ENCODE data around the gene SLC16A3.

Gene SLC16A3

DNA sequence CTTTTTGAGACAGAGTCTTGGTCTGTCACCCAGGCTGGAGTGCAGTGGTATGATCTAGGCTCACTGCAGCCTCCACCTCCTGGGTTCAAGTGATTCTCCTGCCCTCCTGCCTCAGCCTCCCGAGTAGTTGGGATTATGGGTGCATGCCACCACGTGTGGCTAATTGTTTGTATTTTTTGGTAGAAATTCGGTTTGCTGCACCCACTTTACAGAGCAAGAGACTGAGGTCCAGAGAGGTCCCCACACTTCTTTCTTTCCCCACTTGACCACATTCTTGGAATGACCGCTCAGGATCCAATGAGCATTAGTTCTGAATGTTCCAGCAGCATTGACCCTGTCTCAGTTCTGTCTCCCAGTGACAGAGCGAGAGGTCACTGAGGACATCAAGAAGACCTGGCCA, 5.3 kb upstream of the SLC16A3 start:
- no peak for DNase-seq (ENCODE audit: low read depth)

DNA sequence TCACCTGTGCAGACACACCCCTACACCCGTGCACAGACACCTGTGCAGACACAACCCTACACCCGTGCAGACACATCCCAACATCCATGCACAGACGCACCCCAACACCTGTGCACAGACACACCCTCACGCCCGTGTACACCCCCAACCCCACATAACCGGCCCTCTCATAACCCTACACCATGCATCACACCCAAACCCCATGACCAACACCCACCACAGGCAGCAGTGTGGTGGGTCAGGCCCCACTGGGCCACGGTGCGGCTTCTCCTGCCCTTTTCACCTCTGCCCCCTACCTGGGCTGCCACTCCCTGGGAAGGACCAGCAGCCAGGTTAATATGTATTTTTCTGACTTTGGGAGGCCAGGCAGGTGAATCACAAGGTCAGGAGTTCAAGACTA, 4.2 kb upstream of the SLC16A3 start:
- no peak for DNase-seq (ENCODE audit: low read depth)

DNA sequence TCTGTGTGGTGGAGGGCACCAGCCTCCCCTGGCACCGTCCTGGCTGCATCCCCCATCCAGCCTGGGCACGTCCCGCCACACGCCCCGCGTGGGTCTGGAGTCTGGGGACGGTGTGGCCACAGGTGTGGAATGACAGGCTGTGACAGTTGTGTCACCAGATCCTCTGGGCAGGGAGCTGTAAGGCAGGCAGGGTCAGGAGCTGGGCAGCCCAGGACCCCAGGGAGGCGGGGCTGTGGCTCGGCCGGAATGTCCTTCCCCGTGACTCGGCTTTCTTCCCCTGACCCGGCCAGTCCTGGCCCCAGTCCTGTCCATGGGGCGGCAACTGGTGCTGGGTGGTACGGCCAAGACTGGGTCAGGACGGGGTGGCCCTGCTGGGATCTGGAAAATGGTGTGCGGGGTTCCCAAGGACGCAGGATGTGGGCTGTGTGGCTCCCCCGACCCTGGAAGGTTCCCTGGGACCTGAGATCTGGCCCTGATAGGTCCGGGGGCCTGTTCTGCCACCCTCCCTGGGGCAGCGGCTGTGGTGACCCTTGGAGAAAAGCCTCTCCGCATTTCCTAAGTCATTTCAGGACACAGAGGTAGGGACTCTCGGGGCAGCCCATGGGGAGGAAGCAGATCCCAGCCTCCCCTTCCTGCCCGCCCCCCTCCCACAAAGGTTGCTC, 3.3 kb upstream of the SLC16A3 start:
- no peak for DNase-seq (ENCODE audit: low read depth)

DNA sequence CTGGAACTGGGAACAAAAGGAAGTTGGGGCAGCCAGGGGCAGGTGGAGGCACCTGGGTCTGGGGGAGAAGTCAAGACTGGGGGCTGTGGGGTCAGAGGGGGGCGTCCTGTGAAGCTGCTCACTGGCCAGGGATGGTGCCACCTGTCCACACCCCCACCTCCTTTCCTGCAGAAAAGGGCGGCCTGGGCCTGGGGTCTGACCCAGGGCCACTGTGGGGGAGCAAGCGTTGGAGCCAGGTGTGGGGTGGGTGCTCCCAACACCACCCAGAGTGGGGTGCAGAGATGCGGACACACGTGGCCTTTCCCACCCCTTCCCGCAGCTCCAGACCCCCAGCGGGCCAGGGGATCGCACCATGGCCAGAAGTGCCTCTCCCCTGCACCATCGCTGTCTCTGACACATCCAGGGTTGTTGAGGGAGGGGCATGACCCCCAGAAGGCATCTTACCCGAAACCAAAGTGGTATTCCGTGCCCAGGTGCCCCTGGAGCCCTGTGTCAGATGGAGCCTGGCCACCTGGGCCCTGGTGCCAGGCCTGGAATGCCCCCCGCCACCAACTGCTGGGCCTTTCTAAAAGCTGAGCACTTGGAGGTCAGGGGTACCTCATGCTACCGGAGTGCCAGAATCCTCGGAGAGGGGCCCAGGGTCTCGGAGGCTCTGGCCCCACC, 2.6 kb upstream of the SLC16A3 start:
- DNase-seq (ENCODE audit: low read depth): no peak

DNA sequence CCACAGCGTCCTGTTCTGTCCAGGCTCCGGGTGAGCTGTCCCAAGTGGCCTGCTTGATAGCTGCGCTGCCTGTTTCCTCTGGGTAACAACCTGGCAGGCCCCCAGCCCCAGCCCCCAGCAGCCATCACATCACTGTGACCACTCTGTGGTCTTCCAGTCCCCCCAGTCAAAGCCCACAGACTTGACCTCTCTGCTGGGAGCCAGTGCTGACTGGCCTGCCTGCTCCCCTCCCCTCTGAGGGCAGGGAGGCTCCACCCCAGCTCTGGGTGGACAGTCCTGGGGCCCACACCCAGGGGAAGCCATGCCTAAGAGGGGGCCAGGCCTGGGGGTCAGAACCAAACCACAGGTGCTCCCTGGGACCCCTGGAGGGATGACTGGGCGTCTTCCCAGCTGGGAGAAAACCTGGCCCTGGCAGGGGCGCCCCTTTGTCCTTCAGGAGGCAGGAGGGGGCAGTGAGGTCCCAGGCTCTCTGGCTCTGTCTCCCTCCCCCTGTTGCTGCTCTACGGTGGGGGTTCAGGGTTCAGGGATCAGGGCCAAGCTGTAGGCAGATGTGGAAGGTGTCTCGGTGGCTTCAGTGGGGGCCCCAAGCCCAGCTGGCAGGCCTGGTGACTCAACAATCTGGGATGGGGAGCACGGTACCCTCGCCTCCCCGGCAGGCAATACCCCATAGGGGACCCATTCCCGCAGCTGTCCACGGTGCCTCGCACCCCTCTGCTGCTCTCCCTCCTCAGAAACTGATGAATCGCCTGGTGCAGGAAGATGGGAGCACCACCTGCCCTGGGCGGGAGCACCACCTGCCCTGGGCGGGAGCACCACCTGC, 1.8 kb upstream of the SLC16A3 start:
- no peak for DNase-seq (ENCODE audit: low read depth)

DNA sequence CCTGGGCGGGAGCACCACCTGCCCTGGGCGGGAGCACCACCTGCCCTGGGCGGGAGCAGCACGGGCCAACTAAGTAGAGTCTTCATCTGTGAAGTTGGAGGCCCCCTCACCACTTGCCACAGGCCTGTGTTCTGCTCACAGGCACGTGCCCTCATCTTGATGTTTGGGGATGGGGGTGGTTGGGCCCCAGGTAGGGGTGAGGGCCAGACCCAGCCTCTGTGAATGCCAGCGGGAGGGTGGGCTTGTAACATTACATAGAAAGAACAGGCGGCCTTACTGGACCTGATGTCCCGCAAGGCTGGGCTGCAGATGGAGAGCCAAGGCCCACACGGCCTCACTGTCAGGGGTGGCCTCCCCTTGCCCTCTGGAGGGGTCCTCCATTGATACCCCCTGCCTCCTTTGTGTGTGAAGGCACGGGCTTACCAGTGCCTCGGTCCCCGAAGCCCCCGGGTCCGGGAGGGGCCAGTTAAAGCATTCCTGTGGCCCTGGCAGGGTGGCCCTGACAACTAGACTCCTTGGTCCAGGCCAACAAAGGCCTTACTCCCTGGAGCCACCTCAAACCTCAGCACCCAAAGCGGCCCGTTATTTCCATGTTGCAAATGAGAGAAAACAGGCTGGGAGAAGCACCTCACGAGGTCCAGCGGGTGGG, 1.1 kb upstream of the SLC16A3 start:
- DNase-seq (ENCODE audit: low read depth): no peak

DNA sequence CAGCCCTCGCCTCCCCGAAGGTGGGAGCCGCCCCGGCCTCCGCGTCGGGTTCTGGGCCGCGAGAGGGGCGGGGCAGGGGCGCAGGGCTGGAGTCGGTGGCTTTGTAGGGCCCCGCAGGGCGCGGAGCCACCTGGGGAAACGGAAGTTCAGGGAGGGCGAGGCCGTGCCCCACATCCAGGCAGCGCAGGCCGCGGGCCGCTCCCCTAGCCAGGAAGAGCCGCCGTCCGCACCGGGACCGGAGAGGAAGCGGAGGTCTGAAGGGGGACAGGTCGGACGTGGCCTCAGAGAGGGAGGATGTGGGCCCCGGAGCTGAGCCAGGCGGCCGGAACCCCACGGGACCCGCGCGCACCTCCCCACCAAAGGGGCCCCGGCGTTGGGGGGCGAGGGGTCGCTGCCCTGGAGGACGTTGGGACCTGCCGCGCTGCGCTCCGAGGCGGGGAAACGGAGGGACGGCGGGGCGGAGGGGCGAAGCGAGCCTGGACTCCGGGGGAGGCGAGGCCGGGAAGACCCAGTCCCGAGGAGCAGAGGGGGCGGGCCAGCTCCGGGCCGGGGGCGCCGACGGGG, 482 bp upstream of the SLC16A3 start:
- peak; percentile 42 for DNase-seq (ENCODE audit: low read depth)

DNA sequence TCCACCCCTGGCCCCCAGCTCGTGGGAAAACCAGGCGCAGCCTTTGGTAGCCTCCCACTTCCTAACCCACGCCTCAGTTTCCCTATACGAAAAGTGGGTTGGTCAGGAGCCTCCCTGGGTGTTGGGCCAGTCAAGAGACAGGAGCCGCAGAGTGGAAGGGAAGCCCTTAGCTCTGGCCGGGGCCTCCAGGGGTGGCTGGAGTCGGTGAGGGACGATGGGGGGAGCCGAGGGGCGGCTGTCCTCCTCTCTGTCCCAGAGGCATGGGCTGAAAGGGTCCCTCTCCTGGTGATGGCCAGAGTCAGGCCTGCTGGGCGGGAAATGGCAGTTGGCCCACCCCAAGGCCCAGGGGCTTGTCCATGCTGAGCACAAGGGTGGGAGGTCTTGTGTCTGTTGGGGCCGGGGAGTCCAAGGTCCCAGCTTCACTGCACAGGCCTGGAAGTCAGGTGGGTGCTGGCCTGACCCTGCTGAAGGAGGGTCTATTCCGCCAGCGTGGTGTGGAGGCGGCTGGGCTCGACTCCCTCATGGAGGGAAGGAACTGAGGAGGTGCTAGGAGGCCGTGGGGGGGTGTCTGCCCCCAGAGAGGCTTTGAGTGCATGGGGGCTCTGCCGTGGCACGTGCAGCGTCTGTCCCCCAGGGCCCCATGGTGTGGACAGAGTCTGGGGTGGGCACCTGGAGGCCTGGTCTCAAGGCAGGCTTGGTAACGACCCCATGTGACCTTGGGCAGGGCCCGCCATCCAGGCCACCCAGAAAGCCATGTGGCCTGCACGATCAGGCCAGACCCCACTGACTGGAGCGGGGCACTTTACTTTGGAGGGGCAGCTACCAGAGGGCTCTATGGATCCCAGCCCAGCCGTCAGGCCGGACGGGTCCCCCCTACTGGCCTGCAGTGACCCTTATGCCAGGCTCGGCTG, 1.1 kb downstream of the SLC16A3 start:
- DNase-seq (ENCODE audit: low read depth): no peak

DNA sequence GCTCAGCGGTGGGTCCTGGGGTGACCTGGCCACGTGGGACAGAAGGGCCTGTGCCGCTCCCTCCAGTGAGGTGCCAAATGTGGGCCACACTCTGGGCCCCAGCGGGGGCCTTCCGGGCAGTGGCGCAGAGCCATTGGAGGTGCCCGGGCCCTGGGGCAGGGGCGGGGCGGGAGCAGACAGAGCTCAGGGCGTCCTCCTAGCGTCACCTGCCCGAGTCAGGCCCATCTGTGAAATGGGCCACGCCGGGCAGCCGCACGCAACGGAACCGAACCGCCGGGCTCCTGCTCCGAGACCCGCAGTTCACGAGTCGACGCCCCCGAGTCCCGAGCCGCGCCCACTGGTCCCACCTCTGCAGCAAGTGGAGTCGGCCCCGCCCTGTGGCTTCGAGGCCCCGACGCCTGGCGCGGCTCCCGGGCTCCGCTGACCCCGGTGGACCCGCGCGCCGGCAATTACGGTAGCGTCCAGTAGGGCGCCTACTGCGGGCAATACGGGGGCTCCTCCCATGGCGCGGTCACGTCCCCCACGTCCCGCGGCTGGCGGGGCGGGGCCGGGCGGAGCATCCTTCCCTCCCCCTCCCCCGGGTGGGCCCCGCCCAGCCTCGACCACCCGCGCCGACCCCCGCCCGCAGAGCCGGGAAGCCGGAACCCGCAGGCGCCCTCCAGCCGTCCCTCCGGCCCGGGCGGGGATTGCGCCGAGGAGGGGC, 1.9 kb downstream of the SLC16A3 start:
- DNase-seq (ENCODE audit: low read depth): no peak

DNA sequence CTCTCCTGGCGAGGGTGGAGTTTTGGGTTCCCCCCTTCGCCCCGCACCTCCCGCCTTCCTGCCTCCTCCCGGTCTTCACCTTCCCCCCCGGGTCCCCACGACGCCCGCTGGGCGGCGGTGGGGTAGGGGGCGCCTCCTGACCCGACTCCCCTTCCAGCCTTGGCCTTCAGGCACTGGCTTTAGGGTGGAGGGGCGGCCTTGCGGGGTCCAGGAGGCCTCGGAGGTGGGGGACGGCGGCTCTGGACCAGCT, 2.4 kb downstream of the SLC16A3 start:
- DNase-seq (ENCODE audit: low read depth): no peak

DNA sequence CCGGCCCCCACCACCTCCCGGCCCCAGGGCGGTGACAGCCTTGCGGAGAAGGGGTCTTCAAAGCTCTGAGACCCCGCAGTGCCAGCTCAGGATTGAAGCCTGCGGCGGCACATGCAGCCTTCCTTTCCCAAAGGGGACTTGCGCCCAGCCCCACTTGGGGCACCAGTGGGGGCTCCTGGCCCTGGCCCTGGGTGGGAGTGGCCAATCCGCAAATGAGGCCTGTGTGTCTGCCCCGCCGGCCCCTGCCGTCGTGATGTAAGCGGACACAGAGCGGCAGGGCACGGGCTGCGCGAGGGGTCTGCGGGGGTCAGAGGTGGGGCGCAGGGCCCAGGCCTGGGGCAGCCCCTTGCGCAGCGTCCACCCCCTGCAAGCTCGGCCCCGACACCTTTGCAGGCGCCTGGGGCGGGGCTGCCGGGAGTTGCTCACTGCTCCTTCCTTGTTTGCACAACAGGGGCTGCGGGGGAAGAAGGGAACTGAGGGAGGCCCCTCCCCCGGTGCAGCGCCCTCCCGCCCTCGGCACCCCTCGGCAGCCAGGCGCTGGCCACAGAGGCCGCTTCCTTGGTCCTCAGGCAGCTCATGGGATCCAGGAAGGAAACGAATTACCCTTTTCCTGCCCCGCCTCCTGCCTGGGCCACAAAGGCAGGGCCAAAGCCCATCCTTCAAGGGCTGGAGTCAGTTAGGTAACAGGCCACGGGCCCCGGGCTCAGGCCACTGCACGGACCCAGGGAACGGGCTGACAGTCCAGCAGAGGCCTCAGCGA, 2.9 kb downstream of the SLC16A3 start:
- no peak for DNase-seq (ENCODE audit: low read depth)

DNA sequence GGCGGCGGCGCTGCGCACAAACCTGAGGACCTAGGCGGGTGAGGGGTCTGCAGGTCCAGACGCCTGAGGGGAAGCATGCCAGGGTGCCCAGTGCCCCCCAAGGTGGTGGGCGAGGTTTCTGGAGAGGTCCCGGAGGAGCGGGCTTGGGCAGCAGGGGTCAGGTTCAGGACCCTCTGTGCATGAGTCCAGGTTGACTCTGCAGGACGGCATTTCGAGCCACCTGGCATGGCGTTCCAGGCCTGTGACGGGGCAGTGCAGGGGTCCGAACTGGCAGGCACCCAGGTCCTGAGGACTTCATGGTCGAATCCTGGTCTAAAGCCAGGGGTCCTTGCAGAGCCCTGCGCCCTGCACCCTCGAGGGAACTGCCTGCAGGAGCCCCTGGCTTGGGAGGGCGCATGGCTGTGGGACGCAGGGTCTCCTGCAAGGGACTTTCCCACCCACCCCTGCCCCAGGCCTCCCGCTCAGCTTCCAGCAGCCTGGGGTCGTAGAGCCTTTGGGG, 3.5 kb downstream of the SLC16A3 start:
- no peak for DNase-seq (ENCODE audit: low read depth)

DNA sequence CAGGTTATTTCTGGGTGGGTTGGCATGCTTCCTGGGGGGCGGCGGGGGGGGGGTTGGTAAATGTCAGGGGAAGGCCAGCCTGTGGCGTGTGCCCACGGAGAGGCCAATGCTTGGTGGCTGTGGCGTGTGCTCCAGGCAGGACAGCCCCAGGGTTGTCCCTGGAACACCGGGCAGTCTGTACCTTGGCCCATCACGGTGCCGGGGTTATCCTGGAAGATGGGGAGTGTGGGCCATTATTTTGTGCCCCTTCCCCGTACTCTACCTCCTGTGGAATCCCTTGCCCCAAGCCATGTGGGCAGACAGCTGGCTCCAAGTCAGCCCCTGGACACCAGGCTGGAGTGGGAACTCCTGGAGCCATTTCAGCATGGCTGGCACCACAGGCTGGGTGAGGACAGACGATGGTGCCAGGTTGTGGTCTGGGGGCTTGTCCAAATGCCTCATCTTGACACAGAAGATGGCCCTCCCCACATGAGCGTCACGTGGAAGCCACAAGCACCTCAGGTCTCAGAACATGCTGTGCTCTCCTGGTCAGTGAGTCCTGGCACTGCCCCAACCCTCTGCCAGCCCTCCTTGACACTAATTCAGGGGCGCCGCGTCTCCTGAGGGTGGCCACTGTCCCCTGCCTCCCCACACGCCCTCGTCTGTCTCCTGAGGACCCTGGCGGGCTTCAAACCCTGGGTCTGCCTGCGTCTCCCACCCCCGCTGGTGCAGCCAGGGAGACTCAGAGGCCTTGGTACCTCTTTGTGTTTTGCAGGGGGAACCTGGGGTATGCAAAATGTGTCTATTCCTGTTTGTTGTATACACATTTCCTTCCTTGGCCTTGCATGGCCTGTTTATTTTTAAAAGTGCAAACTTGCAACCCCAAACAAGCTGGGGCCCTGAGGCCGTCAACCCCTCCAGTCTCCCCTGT, 4.3 kb downstream of the SLC16A3 start:
- no peak for DNase-seq (ENCODE audit: low read depth)

DNA sequence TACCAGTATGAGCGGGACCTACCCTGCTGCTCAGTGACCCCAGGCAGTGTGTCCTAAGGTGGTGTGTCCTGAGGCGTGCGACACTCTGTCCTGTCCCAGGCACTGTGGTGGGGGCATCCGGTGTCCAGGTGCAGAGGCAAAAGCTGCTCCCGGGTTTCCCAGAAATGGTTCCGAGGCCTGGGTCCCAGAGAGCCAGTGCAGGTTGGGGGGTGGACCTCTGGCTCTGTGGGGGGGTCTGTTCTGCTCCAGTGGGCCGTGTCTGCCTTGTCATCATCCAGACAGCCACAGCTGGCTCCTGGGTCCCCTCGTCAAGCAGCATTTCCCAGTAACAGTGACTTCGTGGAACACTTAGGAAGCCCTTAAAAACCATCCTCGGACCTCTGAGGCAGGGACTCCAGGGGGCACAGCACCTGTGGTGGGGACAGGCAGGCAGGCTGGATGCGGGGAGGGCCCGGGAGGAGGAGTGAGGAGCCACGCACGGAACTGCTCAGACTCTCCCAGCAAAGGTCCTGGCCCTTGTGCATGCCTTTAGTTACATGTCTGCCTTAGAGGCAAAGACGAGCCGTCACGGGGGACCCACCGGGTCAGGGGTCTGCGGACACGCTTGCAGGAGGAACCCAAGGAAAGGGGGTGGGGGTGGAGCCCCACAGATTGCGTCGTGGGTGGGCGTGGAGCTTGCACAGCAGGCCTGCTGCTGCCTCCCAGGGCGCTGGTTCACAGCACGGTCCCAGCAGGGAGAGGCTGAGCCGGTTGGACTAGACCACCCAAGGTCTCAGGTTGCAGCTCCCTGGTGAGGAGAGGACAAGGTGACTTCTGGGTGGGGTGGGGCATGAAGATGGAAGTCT, 5.6 kb downstream of the SLC16A3 start:
- DNase-seq (ENCODE audit: low read depth): no peak

DNA sequence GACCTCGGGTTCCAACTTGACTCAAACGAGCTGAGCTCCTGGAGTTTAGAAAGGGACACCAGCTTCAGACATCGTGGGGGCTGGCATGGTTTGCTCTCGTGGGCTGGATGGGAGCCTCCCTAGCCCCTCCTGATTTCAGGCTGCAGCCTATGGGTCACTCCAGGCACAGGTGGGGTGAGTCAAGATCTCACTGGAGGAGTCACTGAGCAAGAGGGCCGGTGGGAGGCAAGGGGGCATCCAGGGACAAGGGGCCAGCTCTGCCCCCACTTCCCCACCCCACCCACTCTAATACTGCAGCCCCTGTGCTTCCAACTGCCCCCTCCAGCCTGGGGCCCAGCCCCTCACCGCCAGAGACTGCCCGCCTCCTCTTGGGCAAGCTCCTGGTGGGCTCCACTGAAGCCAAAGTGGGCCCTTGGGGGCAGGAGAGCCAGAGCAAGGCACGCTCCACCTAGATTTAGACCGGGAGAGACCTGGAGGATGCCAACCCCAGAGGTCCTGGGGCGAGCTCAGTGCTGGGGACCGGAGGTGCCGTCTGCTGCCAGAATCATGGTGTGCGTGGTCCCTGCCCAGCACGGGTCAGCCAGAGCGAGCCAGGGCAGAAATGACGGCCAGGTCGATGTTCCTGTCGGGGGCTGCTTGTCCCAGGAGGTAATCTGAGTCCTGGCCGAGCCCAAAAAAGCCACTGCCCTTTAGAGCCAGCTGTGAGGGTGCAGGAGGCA, 6.4 kb downstream of the SLC16A3 start:
- no peak for DNase-seq (ENCODE audit: low read depth)

DNA sequence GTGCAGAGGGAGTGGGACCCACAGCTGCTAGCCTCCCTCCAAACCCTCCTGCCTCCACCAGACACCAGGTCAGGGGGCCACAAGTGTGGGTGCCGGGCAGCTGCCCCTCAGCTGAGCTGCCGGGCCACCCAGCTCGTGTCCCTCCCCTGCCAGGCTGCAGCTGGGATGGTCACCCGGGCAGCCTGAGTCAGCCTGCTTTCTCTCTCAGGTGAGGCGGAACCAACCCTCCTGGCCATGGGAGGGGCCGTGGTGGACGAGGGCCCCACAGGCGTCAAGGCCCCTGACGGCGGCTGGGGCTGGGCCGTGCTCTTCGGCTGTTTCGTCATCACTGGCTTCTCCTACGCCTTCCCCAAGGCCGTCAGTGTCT, 6.9 kb downstream of the SLC16A3 start:
- DNase-seq (ENCODE audit: low read depth): no peak

Data from activated T-cell treated with anti-CD3 and anti-CD28 coated beads for 1 hour (primary cell).